Ammon's horn (tissue), 1 donor: Measurements from ENCODE around the gene VEZF1.

Experiments
- DNase-seq: peaks from one replicate; pipeline ENCODE4 v3.0.0-alpha.2; 2016; ENCODE audit warnings: low spot score

VEZF1 gene, protein sequence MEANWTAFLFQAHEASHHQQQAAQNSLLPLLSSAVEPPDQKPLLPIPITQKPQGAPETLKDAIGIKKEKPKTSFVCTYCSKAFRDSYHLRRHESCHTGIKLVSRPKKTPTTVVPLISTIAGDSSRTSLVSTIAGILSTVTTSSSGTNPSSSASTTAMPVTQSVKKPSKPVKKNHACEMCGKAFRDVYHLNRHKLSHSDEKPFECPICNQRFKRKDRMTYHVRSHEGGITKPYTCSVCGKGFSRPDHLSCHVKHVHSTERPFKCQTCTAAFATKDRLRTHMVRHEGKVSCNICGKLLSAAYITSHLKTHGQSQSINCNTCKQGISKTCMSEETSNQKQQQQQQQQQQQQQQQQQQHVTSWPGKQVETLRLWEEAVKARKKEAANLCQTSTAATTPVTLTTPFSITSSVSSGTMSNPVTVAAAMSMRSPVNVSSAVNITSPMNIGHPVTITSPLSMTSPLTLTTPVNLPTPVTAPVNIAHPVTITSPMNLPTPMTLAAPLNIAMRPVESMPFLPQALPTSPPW

DNA sequence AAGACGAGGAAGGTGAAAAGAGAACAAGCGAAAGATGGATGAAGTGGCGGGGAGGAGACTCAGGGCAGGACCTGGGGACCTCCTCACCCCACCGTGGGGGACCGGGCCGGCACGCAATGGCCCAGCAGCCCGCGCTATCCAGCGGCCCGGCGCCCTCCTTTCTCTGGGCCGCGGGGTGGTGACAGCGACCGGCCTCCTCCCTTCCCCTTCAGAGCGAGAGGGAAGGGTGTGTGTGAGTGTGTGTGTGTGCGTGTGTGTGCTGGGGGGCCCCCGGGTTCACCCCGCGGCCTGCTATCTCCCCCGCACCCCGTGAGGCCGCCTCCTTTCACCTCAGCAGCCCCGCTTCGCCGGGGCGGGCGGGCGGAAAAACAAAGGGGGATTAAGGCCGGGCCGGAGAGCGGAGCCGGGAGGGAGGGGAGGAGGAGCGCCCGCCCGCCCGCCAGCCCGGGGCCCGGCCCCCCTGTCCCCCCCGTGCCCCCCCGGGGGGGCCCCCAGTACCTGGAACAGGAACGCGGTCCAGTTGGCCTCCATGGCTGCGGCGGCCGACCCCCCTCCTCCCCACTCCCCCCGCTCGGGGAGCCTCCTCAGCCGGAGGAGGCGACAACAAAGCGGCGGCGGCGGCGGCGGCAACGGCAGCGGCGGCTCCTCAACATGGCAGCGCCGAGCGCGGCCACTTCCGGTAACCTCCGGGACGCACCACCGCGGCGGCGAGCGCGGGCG lies at the start of gene VEZF1:
Gene VEZF1 (minus strand): TSS at position 674 of the 720 bp plus-strand sequence. CDS start 143 bp downstream, at position 531.
- peak; percentile 72 for DNase-seq

DNA sequence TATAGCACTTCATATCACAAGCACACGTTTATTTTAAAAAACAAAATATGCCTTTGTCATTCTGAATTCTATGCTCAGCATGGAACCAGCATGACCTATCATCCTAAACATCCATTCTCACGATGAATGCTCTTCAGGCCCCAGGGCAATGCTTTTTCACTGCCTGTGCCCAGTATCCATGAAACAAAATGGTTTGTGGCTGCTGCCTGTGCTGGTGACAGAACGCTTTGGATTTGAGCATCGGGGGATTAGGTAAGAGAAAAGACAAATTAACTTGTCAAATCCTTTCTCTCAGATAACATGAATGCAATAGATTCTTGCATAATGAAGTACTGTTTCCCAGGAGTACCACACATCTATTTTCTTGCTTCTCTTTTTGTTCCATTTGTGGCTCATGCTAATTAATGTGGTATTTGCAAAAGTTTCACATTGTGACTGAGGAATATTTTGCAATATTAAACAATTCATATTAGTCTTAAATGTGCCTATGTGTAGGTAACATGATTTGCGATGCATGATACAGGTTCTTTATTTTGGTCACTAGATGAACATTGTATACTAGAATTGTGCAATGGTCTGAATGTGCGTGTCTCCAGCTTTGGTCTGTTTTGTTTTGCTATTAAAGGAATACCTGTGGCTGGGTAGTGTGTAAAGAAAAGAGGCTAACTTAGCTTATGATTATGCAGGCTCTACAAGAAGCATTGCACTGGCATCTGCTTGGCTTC lies 44.8 kb upstream of the VEZF1 start:
- no peak for DNase-seq

DNA sequence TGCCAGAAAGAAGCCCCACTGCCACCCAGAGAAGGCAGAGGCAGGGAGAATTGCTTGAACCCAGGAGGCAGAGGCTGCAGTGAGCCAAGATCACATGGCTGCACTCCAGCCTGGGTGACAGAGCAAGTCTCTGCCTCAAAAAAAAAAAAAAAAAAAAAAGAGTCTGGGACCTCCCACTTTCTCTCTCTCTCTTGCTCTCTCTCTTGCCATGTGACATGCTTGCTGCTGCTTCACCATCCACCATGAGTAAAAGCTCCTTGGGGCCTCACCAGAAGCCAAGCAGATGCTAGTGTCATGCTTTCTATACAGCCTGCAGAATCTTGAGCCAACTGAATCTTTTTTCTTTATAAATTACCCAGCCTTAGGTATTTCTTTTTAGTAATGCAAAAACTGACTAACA lies 40.5 kb upstream of the VEZF1 start:
- no peak for DNase-seq

DNA sequence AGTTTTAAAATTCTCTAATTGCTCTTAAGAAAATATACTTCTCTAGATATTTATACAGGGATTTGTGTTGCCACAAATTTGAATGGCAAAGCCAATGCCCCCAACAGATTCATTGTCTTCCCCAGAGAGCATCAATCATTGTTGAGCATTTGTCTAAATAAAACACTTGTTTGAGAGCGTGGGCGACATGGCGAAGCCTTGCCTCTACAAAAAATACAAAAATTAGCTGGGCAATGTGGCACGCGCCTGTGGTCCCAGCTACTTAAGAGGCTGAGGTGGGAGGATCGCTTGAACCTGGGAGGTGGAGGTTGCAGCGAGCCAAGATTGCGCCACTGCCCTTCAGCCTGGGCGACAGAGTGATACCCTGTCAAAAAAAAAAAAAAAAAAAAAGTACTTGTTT lies 32.3 kb upstream of the VEZF1 start:
- DNase-seq, result no peak

DNA sequence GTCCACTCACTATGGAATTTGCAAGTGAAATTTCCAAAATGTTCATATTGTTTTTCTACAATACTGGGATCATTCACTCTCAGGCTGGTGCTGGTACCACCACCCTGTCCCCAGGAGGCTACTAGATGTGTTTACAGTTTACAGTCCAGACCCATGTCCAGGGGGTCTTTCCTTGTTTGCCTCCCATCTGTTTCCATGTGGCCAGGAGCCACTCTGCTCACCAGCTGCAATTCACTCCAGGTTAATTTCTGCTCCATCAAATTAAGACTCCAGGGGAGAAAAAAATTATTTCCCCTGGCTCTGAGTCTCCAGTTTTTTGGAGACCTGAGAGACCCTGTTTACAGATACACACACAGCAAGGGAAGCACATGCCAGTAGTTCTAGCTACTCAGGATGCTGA lies 31.5 kb upstream of the VEZF1 start:
- DNase-seq, result no peak

DNA sequence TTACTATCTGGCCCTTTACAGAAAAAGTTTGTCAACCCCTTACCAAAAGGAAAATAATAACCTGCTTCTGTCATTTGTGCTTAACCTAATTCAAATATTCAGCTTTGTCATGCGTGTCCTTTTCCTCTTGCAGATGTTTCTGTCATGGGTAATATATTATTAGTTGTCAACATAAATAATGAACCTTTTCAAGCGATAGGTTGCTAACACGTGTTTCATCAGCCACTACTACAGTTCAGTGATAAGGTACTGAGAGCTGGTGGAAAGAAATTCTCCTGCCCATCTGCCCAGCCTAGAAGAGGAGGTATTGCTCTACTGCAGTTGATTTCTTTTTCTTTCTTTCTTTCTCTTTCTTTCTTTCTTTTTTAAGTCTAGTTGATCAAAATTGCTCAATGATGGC lies 31.0 kb upstream of the VEZF1 start:
- no peak for DNase-seq

DNA sequence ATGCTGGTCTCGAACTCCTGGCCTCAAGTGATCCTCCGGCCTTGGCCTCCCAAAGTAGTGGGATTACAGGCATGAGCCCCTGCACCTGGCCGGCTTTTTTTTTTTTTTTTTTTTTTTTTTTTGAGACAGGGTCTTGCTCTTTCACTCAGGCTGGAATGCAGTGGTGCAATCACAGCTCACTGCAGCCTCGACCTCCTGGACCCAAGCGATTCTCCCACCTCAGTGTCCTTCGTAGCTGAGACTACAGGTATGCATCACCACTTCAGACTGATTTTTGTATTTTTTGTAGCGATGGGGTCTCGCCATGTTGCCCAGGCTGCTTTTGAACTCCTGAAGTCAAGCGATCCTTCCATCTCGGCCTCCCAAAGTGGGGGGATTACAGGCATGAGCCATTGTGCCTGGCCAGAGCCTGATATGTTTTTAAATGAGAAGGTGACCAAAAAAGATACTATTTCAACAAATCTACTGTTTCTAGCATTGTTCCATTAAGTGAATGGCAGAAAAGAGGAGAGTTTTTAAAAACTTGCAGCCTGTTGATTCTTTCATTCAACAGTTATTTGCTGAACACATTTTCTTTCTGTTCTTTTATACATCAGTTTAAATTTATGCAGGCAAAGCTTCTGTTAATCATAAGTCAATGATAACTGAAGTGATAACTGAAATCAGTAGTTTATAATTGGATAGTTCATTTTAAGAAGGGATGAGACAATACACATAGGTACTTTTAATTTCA lies 22.2 kb upstream of the VEZF1 start:
- no peak for DNase-seq

DNA sequence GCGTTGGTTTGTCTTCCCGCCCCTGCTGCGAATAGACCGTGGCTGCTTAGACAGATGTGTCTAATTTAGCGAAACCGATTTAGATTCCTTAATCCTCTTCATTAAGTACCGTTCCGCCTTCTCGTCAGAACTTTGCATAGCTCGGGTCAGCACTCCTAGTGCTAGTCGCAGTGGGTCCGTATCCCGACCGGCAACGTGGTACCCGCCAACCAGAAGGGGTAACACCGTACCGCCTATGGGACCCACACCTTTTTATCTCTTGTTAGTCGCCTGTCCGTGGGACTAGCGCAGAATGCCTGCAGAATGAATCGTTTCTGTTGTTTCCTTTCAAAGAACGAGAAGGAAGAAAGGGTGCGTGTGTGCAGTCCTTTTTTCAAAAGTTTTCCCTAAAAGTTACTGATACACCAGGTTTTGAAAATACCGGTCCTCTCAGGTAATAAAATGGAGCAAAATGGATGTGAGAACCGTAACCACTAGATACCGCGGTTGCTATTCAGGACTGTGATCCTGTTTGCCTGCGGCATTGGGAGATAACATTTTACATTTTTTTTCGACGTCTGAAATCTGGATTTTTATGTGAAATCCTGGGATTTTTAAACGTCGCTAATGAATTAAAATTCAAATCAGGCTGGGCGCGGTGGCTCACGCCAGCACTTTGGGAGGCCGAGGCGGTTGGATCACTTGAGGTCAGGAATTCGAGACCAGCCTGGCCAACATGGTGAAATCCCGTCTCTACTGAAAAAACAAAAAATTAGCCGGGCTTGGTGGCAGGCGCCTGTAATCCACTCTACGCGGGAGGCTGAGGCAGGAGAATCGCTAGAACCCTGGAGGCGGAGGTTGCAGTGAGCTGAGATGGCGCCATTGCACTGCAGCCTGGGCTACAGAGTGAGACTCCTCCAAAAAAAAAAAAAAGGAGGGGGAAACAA lies 20.0 kb upstream of the VEZF1 start:
- DNase-seq, result no peak

DNA sequence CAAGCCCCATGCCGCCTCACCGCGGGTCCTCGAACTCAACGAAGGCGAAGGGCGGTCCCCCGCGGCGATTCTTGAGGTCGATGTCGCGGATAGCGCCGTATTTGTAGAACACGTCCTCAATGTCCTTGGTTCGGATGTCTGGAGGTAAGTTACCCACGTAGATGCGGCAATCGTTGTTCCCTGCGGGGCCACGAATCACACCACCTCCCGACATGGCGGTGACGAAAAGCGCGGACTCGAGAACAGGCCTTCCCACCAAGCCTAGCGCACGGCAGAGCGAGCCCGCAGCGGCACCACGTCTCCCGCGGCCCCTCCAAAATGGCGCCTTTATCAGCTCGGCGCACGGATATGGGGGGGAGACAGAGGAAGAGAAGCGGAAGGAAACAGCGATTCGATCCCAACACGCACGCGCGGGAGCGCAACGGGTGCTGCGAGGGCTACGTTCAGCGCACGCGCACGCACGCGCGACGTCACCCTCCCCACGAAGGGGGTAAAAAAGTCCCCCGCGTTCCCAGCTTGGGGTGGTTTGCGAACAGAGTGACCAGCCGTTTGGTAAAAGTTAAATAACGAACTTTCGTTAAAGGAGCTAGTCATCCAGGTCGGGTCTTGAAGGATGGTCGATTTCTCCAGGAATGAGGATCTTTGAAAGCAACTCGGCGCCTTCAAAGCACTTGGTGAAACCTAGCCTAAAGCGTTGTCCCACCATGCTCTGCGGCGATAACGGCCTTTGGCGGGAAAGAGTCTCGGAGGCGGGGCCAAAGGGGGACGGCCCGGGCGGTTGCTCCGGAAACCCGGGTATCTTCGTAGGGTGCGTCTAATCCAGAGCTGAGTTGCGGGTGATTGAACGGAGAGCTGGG lies 19.1 kb upstream of the VEZF1 start, which contains the start of gene SRSF1:
Gene SRSF1 (minus strand): TSS at position 323 of the 857 bp plus-strand sequence. CDS start 109 bp downstream, at position 214.
- DNase-seq, result peak; percentile 96

DNA sequence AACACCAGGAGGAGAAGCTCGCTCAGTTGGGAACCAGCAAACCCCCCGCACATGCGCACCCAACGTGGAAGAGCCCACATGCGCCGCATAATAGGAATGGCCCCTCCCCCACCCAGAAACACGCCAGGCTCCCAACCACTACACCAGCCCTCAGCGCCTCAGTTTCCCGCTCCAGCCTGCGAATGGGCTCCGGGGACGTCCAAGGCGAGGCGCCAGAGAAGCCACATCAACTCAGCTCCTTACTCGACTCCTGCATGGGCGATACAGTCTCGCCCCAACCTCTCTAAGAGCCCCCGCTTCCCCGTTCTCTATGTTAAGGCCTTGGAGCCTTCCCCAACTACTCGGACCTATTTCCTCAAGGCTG lies 18.5 kb upstream of the VEZF1 start:
- peak; percentile 78 for DNase-seq

DNA sequence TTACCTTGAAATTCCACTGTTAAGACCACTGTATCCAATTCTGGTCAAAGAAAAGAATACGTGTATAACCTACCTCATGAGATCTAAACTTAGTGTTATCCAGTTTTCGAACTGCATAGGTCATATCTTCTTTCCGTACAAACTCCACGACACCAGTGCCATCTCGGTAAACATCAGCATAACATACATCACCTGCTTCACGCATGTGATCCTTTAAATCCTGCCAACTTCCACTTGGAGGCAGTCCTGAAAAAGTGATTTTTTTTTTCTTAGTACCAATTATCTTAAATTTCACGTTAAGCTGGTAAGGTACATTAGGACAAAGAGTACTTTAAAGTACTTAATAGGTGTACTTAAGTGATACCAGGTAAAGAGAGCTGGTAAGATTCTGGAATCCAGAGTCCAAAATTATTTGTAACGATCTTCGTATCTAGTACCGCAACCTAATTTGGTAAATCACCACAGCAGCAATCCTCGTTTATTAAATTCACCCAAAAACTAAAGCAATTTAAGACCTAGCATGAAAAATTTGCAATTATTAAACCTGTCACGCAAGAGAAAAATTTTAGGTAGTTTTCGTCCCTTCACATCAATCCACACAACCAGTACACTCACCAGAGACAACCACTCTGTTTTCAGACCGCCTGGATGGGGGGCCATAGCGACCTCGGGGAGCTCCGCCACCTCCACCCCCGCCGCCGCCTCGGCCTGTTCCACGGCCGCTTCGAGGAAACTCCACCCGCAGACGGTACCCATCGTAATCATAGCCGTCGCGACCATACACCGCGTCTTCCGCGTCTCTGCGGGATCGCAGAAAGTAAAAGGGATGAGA lies 17.9 kb upstream of the VEZF1 start:
- no peak for DNase-seq

DNA sequence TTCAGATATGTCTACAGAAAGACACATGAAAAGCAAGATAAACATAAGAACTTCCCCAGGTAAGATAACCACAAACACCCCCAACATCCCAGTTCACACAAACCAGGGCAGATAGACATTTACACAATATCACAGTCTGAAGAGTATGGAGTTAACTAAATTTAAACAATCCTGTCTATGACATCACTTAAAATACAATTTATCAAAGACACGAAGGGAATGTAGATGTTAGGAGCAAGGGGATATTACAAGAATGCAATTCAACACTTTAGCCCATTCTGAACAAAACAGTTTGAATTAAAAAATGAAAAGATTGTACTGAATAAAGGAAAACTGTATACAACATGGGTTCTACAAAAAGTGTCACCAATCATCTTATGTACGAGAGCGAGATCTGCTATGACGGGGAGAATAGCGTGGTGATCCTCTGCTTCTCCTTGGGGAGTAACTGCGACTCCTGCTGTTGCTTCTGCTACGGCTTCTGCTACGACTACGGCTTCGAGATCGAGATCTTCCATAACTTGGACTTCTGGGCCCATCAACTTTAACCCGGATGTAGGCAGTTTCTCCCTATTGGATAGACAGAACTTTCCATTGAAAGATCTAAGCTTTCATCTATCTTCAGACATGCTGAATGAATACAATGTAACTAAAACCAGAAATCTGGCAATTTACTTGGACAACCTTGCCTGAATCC lies 17.1 kb upstream of the VEZF1 start:
- DNase-seq, result no peak

DNA sequence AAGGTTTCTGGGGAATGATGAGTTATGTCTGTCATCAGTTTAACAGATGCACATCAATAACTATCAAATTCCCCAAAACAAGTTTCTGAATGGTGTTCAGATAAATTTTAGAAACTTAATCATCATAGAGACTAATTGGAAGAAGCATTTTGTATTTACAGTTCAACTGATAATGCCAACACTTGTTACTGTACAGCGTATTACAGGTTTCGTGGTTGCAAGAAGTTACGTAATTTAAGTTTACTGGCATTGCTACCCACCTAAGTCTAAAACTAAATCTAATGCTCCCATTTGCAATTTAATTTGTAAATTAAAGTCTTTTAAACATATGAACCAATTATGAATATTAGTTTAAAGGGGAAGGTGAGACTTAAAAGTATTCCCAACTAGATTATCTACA lies 16.0 kb upstream of the VEZF1 start:
- DNase-seq, result no peak

DNA sequence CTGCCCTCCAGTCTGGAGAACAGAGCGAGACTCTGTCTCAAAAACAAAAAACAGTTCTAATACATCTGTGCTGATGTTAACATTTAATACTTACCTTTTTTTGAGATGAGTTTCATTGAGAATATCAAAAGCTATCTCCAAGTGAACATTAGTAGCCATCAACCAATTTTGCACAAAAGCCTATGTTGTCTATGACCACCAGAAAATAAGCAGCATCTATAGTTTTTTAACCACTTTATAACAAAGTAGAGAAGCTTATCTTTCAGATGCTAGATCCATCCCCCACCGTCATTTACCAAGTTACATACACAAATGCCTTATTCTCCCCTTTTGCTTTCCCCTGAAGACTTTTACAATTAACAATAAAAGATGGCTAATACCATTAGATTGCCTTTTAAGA lies 14.9 kb upstream of the VEZF1 start:
- DNase-seq, result no peak

DNA sequence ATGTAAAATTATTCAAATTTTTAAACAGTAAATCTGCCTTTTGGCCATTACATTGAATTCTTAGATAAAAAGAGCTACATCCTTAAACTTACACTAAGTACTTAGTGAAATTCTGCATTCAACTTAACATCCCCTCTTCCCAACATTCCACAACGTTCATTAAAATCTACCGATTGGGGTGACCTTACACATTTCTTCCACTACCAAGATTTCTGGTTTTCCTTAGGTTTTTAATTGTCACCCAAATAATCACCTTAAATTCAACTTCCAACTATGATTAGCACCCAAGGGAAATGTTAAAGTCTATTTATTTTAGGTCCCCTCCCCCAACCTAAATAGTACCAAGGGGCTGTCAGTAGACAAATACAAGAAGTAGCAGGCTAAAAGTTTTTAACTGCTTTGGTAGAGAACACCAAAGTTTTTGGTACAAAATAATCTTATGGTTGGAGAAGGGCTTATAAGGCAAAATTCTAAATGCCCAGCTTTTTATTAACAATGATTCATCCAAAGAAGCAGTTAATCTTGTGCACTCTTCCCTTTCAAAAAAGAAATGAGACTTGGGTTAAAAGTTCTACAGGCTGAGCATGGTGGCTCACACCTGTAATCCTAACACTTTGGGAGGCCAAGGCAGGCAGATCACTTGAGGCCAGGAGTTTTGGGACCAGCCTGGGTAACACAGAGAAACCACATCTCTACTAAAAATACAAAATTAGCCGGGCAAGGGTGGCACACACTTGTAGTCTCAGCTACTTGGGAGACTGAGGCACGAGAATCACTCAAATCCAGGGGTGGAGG lies 14.3 kb upstream of the VEZF1 start:
- DNase-seq, result no peak

DNA sequence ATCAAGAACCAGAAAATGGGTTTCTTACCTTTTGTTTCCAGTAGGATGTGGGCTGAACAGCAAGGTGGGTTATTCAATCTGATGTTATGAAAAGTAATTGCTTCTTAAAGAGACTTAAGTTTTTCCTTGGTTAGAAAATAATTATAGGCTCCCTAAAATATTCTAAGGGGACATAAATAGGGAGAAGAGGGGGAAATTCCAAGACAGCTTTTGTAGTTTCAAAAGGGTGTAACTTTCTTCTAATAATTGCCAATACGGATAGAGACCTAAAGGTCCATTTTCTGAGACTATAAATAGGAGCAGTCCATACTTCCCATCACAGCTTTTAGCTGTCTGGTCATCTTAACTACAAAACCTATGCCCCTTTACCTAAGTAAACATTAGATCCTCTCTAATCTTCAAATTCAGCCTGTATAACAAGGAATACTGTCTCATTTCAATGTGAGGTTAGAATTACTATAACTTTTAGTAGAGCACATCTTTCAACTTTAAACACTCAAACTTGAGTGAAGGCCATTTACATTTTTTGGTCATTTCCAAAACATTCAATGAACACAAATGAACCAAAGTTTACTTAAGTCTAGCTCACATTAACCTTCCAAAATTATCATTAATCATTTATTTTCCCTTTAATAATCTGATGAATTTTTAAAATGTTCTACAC lies 13.5 kb upstream of the VEZF1 start:
- no peak for DNase-seq

DNA sequence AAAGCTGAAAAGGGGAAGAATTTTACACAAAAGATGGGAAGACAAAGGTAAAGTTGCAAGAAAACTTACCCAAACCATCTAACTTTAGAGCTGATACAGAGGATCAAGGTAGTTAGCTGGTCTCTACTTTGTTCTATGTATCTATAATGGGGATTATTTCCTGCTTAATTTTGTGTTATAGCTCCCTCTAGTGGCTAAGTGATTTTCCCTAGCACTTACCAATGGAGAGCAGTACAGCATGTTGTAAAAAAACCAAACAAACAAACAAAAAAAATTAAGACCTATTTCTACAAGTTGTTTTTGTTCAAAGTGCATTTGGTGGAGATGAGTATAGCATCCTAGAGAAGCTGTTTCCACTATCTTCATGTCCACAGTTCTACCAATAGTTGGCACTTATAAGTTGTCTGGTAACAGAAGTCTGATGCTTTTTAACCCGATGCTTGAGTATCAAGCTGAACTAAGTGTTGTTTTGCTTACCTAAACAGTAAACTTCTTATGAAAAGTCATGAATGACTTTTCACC lies 11.5 kb upstream of the VEZF1 start:
- DNase-seq, result peak; percentile 77
